H1 (cell line): ENCODE data around the gene MYBPH. TPM values are rescaled to one million over a fixed set of nuclear protein-coding genes. Genes with fewer than 3 reads are reported as not detected.

ENCODE experiments used
- CTCF ChIA-PET: fragments of 300-600 bp; sonication (Branson Sonifier 250); formaldehyde crosslinking; loops from one replicate; lab custom pipeline; 2021; ENCODE audit not compliant: partially characterized antibody; lab: Charles Lee
- POLR2A ChIA-PET: fragments of 300-600 bp; sonication (Branson Sonifier 250); formaldehyde crosslinking; loops from one replicate; lab custom pipeline; 2021; ENCODE audit warnings: inconsistent platforms; ENCODE audit not compliant: partially characterized antibody; lab: Charles Lee
- DNase-seq, 2 experiments: peaks; one replicate each; pipeline versions ENCODE4 v3.0.0 to v3.0.0-alpha.2; 2010 to 2022; ENCODE audit warnings: low spot score in 2 of 2, low read depth in 1 of 2, mixed read lengths in 1 of 2
- FAIRE-seq: peaks from 2 replicates; lab custom pipeline; 2011; peaks lifted over from hg19 to GRCh38; lab: Jason Lieb, UNC
- H2AFZ ChIP-seq: 2 replicates; pipeline ENCODE4 v1.8.1; 2012; ENCODE audit warnings: low read length, inconsistent platforms
- H2AK5ac ChIP-seq: 2 replicates; pipeline ENCODE4 v1.6.1; 2013; ENCODE audit warnings: low read depth, low read length
- H2BK120ac ChIP-seq: replicated peaks from 2 replicates; pipeline ENCODE3; 2013; ENCODE audit warnings: low read depth, low read length, inconsistent platforms
- H2BK12ac ChIP-seq: 2 replicates; pipeline ENCODE4 v1.6.1; 2013; ENCODE audit warnings: low read depth, low read length
- H2BK15ac ChIP-seq: 2 replicates; pipeline ENCODE4 v1.6.1; 2013; ENCODE audit warnings: low read length
- H2BK20ac ChIP-seq: 2 replicates; pipeline ENCODE4 v1.6.1; 2013; ENCODE audit warnings: low read length
- H2BK5ac ChIP-seq: 2 replicates; pipeline ENCODE4 v1.6.1; 2013; ENCODE audit warnings: low read depth, low read length
- H3K14ac ChIP-seq: 2 replicates; pipeline ENCODE4 v1.6.1; 2013; ENCODE audit warnings: inconsistent platforms; ENCODE audit not compliant: insufficient read length
- H3K18ac ChIP-seq: 2 replicates; pipeline ENCODE4 v1.6.1; 2013; ENCODE audit warnings: low read length; ENCODE audit errors: extremely low read depth
- H3K23ac ChIP-seq: 2 replicates; pipeline ENCODE4 v1.6.1; 2013; ENCODE audit warnings: inconsistent platforms; ENCODE audit not compliant: insufficient read length
- H3K23me2 ChIP-seq: 2 replicates; pipeline ENCODE4 v1.6.1; 2013; ENCODE audit warnings: low read depth, low read length
- H3K27ac ChIP-seq: 2 replicates; pipeline ENCODE4 v1.6.1; 2011; ENCODE audit warnings: low read depth, low read length, inconsistent platforms
- H3K27me3 ChIP-seq, 4 experiments: replicated peaks in 1 of 4; 1 replicate in 1 of 4; 2 replicates in 3 of 4; pipeline versions ENCODE4 v1.6.1 to v1.8.1; 2011 to 2013; ENCODE audit warnings: low read length in 3 of 4, mild to moderate bottlenecking in 3 of 4, inconsistent platforms in 2 of 4, mixed read lengths in 2 of 4, moderate library complexity in 1 of 4; ENCODE audit not compliant: control insufficient read depth in 3 of 4, insufficient read depth in 3 of 4; ENCODE audit errors: extremely low read depth in 1 of 4
- H3K36me3 ChIP-seq, 4 experiments: 2 replicates each; pipeline versions ENCODE4 v1.6.1 to v1.8.1; 2011 to 2013; ENCODE audit warnings: mild to moderate bottlenecking in 4 of 4, low read length in 3 of 4, moderate library complexity in 2 of 4, control low read depth in 1 of 4, inconsistent platforms in 1 of 4; ENCODE audit not compliant: insufficient read depth in 4 of 4, control insufficient read depth in 2 of 4
- H3K4ac ChIP-seq: replicated peaks from 2 replicates; pipeline ENCODE3; 2013; ENCODE audit warnings: low read length, low read depth, mixed read lengths, inconsistent platforms; ENCODE audit not compliant: insufficient read length
- H3K4me1 ChIP-seq, 4 experiments: replicated peaks in 1 of 4; 1 replicate in 1 of 4; 2 replicates in 3 of 4; pipeline versions ENCODE4 v1.6.1 to v1.8.1; 2011 to 2013; ENCODE audit warnings: low read length in 3 of 4, inconsistent platforms in 2 of 4, mixed read lengths in 1 of 4; ENCODE audit not compliant: insufficient read depth in 4 of 4, control insufficient read depth in 3 of 4
- H3K4me2 ChIP-seq, 2 experiments: 2 replicates each; pipeline versions ENCODE4 v1.6.1 to v1.8.1; 2011 to 2013; ENCODE audit warnings: low read depth in 2 of 2, low read length in 2 of 2, control low read depth in 1 of 2, inconsistent platforms in 1 of 2, mild to moderate bottlenecking in 1 of 2; ENCODE audit not compliant: insufficient read depth in 1 of 2
- H3K4me3 ChIP-seq, 4 experiments: fragments of 200-600, 300-600 bp in 1 of 4; sonication (generic), shearing (Covaris generic), sonication (Bioruptor Twin) in 1 of 4; 2 replicates each; pipeline versions ENCODE4 v1.5.1 to v1.8.1; 2011 to 2016; ENCODE audit warnings: low read length in 4 of 4, low read depth in 3 of 4, control low read depth in 2 of 4, inconsistent platforms in 2 of 4, mild to moderate bottlenecking in 2 of 4, mixed read lengths in 1 of 4, moderate library complexity in 1 of 4; ENCODE audit not compliant: insufficient read depth in 2 of 4; ENCODE audit errors: extremely low read depth in 1 of 4
- H3K56ac ChIP-seq: replicated peaks from 2 replicates; pipeline ENCODE3; 2013; ENCODE audit warnings: low read depth, mild to moderate bottlenecking, mixed read lengths, low read length, inconsistent platforms; ENCODE audit not compliant: insufficient read length
- H3K79me1 ChIP-seq: 2 replicates; pipeline ENCODE4 v1.6.1; 2013; ENCODE audit warnings: low read depth, low read length, control low read depth
- H3K79me2 ChIP-seq, 2 experiments: 2 replicates each; pipeline versions ENCODE4 v1.6.1 to v1.8.1; 2012 to 2013; ENCODE audit warnings: low read length in 2 of 2, mild to moderate bottlenecking in 2 of 2, inconsistent platforms in 1 of 2; ENCODE audit not compliant: insufficient read depth in 2 of 2, control insufficient read depth in 1 of 2
- H3K9ac ChIP-seq, 4 experiments: replicated peaks in 1 of 4; 1 replicate in 1 of 4; 2 replicates in 3 of 4; pipeline versions ENCODE4 v1.6.1 to v1.8.1; 2011 to 2013; ENCODE audit warnings: low read depth in 3 of 4, low read length in 3 of 4, control low read depth in 2 of 4, mild to moderate bottlenecking in 2 of 4, moderate library complexity in 2 of 4, inconsistent platforms in 1 of 4; ENCODE audit errors: extremely low read depth in 1 of 4
- H3K9me3 ChIP-seq, 2 experiments: 2 replicates each; pipeline versions ENCODE4 v1.6.1 to v1.8.1; 2012 to 2013; ENCODE audit warnings: mild to moderate bottlenecking in 2 of 2, moderate library complexity in 2 of 2, control low read depth in 1 of 2, inconsistent platforms in 1 of 2, low read depth in 1 of 2, low read length in 1 of 2, mixed read lengths in 1 of 2; ENCODE audit not compliant: insufficient read depth in 2 of 2
- H4K20me1 ChIP-seq, 2 experiments: replicated peaks in 1 of 2; 2 replicates each; pipeline versions ENCODE3 to v1.8.1; 2011 to 2013; ENCODE audit warnings: inconsistent platforms in 2 of 2, low read length in 2 of 2, mild to moderate bottlenecking in 1 of 2; ENCODE audit not compliant: insufficient read depth in 2 of 2, control insufficient read depth in 1 of 2
- H4K5ac ChIP-seq: 2 replicates; pipeline ENCODE4 v1.6.1; 2013; ENCODE audit warnings: low read length, low read depth, mixed read lengths, inconsistent platforms; ENCODE audit not compliant: insufficient read length
- H4K8ac ChIP-seq: 2 replicates; pipeline ENCODE4 v1.8.0; 2013; ENCODE audit warnings: mild to moderate bottlenecking, moderate library complexity, low read length, inconsistent platforms; ENCODE audit not compliant: insufficient read depth; ENCODE audit errors: extremely low read depth
- H4K91ac ChIP-seq: replicated peaks from 2 replicates; pipeline ENCODE3; 2013; ENCODE audit warnings: low read length, mixed read lengths, inconsistent platforms; ENCODE audit not compliant: insufficient read length
- CTBP2 ChIP-seq: IDR thresholded peaks from 2 replicates; pipeline ENCODE4 v1.7.0; 2011; ENCODE audit warnings: borderline replicate concordance, mild to moderate bottlenecking, moderate library complexity, mixed read lengths, low read length; ENCODE audit not compliant: insufficient read depth, insufficient read length
- GABPA ChIP-seq: IDR thresholded peaks from 2 replicates; pipeline ENCODE4 v1.6.1; 2011; ENCODE audit warnings: mild to moderate bottlenecking, low read length, moderate library complexity, borderline replicate concordance; ENCODE audit not compliant: insufficient read depth
- GTF2F1 ChIP-seq: IDR thresholded peaks from 2 replicates; pipeline ENCODE4 v1.6.1; 2012; ENCODE audit warnings: low read depth, low read length, improper control_type of control experiment, borderline replicate concordance
- KDM4A ChIP-seq: IDR thresholded peaks from one replicate; pipeline ENCODE4 v1.7.1; 2012; ENCODE audit warnings: low read depth, mild to moderate bottlenecking, moderate library complexity, low read length, inconsistent platforms; ENCODE audit not compliant: severe bottlenecking
- SAP30 ChIP-seq: fragments of 300-600 bp; sonication (generic); IDR thresholded peaks from 2 replicates; pipeline ENCODE4 v1.7.1; 2012; ENCODE audit warnings: low read length, moderate library complexity, mild to moderate bottlenecking, inconsistent platforms; ENCODE audit not compliant: insufficient read depth, insufficient replicate concordance
- TAF1 ChIP-seq: IDR thresholded peaks from 2 replicates; pipeline ENCODE4 v1.6.1; 2011; ENCODE audit warnings: mild to moderate bottlenecking, low read depth, low read length
- WGBS, 2 experiments: shearing (Covaris generic) in 1 of 2; methylation state at CpG; one replicate each; pipeline versions ENCODE4 v1.1.6 to v1.1.7; 2013 to 2015; ENCODE audit warnings: low lambda C conversion rate in 2 of 2, mixed read lengths in 2 of 2, inconsistent platforms in 1 of 2, low coverage in 1 of 2, missing lambda C conversion rate in 1 of 2; ENCODE audit not compliant: insufficient replicate concordance in 2 of 2, insufficient coverage in 1 of 2, insufficient read length in 1 of 2; ENCODE audit errors: extremely low coverage in 1 of 2, missing lambda C conversion rate in 1 of 2; 5-methylcytosine and 5-hydroxymethylcytosine counted together
- polyA plus RNA-seq, 7 experiments: library from polyadenylated mRNA; depleted of rRNA in 3 of 7; stranded (reverse) in 5 of 7; unstranded in 2 of 7; fragments of >200 nt in 5 of 7; fragments of 200-250 nt in 2 of 7; gene quantifications; 1 replicate in 5 of 7; 2 replicates in 1 of 7; 4 replicates in 1 of 7; pipeline versions ENCODE4 v1.2.1 to v1.2.3, GENCODE V29; 2011 to 2013; ENCODE audit warnings: missing spikeins in 2 of 7, mixed read lengths in 2 of 7
- total RNA-seq: library from RNA; stranded (reverse); fragmentation: NEBNext Ultra II Directional; extraction: Animal tissue kit (Norgen Biotek cat#: 25700); gene quantifications from 2 replicates; pipeline ENCODE4 v1.2.1, GENCODE V29; 2021

Gene MYBPH
- total and polyA plus RNA-seq, 2 of the 8 experiments (the other 6 are each of a cell fraction or from before 2014, with no cell fraction given): not detected

DNA sequence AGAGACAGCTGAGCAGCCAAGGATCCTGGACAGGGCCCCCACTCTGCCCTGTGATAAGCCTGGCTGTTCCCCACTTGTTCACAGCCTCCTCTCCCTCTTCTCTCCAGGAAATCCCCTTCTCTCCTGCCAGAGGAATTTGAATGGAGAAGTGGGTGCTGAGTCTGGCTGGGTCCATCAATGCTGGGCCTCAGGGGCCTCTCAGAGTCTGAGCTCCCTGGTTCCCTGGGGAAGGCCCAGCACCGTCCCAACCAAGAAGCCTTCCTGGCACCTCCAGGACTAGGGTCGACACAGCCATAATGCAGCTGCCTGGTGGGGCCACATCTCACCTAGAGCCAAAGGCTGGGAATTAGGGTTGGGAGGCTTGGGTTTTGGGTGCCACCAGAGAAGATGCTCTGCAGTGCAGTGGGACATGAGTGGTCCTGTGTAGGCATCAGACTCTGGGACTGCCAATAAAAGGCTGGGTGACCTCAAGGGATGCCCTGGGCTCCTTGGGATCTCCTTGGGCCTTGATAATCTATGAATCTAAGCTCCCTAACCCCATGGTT, 2.5 kb downstream of the MYBPH start:
- Histone ChIP-seq H3K23me2 (no peaks in the 10 kb centered on the region), H3K27ac (no peak overlapping the region), H3K4me1 (peaks cover 0 to 7% (median 2%) of the 10 kb centered on the region in 4 experiments; a peak in 4 of 7 replicates), H4K91ac (no peak overlapping the region), H3K14ac (no peak overlapping the region), H2BK120ac (no peak overlapping the region), H3K4ac (no peak overlapping the region), H2AK5ac (no peak overlapping the region)
- WGBS, 2 experiments: 63% methylated on average over 1 of the region's 2 CpGs; no CpG with 5 or more reads in 1 of the 2 experiments
- POLR2A ChIA-PET: interaction anchor here (1.1 to 1.6 kb wide), 3 partner anchors 55 to 134 kb away, joined by 3 to 6 read pairs (median 3); no protein-coding TSS in a partner anchor
- no peak for FAIRE-seq
- TF ChIP-seq TAF1 (no peak), CTBP2 (no peak), GTF2F1 (no peak), GABPA (no peak), SAP30 (no peak), KDM4A (no peak)
- TF ChIP-seq, all 59 proteins: peak for 0
- H2AFZ ChIP-seq: no peak overlapping the region
- no peaks in the 10 kb centered on the region for H3K79me2 ChIP-seq
- H3K36me3 ChIP-seq: no peaks in the 10 kb centered on the region
- H2BK20ac ChIP-seq: no peak overlapping the region
- no peaks in the 10 kb centered on the region for H3K27me3 ChIP-seq
- H4K20me1 ChIP-seq: no peaks in the 10 kb centered on the region
- H3K56ac ChIP-seq: no peak overlapping the region
- H3K4me3 ChIP-seq: no peak overlapping the region
- no peak overlapping the region for H3K23ac ChIP-seq
- no peak overlapping the region for H3K4me2 ChIP-seq
- DNase-seq: no peak
- H2BK5ac ChIP-seq: no peak overlapping the region
- H3K9me3 ChIP-seq: no peaks in the 10 kb centered on the region
- H4K8ac ChIP-seq: no peak overlapping the region
- H4K5ac ChIP-seq: no peak overlapping the region
- H3K79me1 ChIP-seq: no peaks in the 10 kb centered on the region
- CTCF ChIA-PET: interaction anchor here (0.6 to 16.8 kb wide), 41 partner anchors 9 to 474 kb away, joined by 3 to 511 read pairs (median 7); partner anchors contain the start of genes ADORA1, CHI3L1 and MYOG
- 0 out of 2 replicates have a peak overlapping the region, but pooled peaks have one; percentile 72 for H2BK15ac ChIP-seq
- no peak overlapping the region for H2BK12ac ChIP-seq
- no peak overlapping the region for H3K18ac ChIP-seq
- H3K9ac ChIP-seq: no peak overlapping the region
